HG02759 (cell line): ENCODE results near the gene KHSRP.
"Not testable (repeated sequence)": the region's sequence is repeated elsewhere in the genome, so short reads cannot be mapped to it uniquely, and the experiment has no call there.

Experiments used
- ATAC-seq: cut with Tn5 transposase; IDR thresholded peaks from one replicate; pipeline ENCODE4 v1.9.1; 2021; ENCODE audit warnings: mild to moderate bottlenecking, moderate library complexity; ENCODE audit not compliant: unreplicated experiment

The KHSRP gene

GRCh38 chr19:6451583-6452222 is 27.1 kb upstream of the KHSRP start:
- ATAC-seq: no peak

GRCh38 chr19:6450166-6450565 is 25.6 kb upstream of the KHSRP start:
- no peak for ATAC-seq

DNA sequence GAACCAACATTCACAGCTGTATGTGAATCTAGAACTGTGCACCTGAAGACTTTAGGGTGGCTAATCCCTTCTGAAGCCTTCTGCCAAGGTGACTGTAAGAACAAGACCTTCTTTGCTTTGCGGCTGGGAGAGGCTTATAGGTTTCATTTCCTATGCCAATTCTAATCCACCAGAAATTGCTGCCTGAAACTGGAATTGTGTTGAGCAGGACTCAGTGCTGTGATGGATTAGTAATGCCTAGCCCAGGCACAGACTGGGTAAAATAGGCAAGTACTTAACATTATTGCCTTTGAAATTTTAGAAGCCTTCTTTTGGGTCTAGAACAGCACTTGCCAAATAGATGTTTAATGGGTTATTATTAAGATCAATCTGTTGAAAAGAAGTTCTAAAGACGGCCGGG is 23.4 kb upstream of the KHSRP start:
- no peak for ATAC-seq

- ATAC-seq: no peak
Observed at GRCh38 chr19:6446452-6446851, 21.8 kb upstream of the KHSRP start.

- ATAC-seq: no peak
Observed at GRCh38 chr19:6443986-6444385, 19.4 kb upstream of the KHSRP start.

- no peak for ATAC-seq
Observed at GRCh38 chr19:6442087-6442688, 17.6 kb upstream of the KHSRP start.

- no peak for ATAC-seq
Observed at GRCh38 chr19:6440905-6441304, 16.3 kb upstream of the KHSRP start.

DNA sequence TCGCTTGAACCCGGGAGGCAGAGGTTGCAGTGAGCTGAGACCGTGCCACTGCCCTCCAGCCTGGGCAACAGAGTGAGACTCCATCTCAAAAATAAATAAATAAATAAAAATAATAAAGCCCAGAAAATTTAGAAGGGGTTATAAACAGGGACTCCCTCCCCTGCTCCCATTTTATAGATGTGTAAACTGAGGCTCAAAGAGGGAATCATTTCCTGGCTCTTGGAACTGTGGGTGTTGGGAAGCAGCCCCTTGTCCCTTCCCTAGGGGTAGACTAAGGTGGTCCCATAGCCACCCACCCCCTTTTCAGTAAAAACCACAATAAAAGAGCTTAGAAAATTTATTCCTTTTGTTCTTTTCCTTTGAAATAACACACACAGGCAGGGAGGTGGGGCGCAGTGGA is 15.1 kb upstream of the KHSRP start:
- no peak for ATAC-seq

GRCh38 chr19:6433663-6434062 is 9.1 kb upstream of the KHSRP start, which contains the start of gene SLC25A41:
Gene SLC25A41, minus strand, starts transcription at chr19:6433763. Its CDS starts 70 bp downstream, at chr19:6433693.
- ATAC-seq: no peak

- no peak for ATAC-seq
Observed at GRCh38 chr19:6433165-6433564, 8.6 kb upstream of the KHSRP start.

GRCh38 chr19:6431891-6432290 is 7.3 kb upstream of the KHSRP start:
- no peak for ATAC-seq

- ATAC-seq: no peak
Observed at GRCh38 chr19:6429419-6430221, 5.0 kb upstream of the KHSRP start.

DNA sequence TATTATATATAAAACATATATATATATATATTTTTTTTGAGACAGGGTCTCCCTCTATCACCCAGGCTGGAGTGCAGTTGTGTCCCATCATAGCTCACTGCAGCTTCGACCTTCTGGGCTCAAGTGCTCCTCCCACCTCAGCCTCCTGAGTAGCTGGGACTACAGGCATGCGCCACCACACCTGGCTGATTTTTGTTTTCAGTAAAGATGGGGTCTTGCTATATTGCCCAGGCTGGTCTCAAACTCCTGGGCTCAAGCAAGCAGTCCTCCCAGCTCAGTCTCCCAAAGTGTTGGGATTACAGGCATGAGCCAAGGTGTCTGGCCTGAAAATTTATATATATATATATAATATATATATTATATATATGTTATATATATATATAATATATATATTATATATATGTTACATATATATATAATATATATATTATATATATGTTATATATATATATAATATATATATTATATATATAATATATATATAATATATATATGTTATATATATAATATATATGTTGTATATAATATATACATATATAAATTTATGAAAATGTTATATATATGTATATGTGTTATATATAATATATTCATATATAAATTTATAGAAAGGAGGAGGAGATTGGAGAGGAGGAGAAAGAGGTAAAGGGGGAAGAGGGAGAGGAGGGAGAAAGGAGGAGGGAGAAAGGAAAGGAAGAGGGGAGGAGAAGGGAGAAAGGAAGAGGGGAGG is 4.2 kb upstream of the KHSRP start:
- not testable (repeated sequence) for ATAC-seq

DNA sequence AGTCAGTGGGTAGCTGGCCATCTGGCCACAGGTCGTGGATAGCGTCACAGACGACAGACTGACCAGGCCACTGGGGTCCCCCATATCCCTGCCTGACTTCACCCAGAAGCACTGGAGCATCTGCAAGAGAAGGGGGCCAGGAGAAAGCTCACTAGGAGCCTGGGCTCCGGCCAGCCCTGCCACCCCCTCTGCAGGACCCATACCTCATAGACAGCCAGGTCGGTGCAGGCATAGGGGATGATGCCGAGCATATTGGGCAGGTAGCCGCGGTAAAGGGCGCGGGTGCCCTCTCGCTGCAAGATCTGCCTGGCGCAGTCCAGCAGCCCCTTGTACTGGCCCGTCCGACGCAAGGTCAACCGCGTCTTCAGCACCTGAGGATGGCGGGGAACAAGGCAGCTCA is 2.5 kb upstream of the KHSRP start:
- no peak for ATAC-seq

- ATAC-seq: no peak
Observed at GRCh38 chr19:6425732-6426620, 1.4 kb upstream of the KHSRP start.

DNA sequence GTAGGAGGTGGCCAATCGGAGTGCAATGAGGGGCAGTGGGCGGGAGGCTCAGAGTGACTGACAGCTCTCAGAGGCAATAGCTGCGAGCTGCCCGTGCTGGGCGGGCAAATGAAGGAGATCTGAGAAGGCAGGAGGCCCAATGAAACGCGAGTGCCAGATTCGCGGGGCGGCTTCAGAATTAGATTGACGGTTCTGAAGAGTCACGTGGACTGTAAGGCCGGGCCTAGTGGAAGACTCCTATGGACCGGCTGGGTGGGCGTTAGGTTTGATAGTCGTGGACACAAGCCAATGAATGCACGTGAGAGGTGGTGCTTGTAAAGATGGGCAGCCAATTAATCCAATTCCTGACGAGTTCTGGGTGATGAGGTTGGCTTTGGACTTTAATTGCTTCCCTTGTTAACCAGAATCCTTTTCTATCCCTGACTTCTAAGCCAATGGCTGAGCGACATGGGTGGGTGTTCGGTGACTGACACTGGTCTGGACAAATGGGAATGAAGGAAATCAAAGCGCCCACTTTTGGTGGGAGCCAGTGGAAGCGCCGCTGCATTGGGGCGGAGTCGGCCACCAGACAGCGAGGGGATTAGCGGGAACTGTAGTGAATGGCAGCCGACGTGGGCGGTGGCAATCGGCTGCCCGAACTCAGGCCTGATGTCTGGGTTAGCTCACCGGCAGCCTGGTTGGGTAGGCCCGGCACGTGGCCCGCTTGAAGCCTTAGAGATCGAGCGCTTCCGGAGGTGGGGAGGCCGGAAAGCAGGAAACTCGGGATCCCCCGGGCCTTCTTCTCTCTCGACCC is 524 bp upstream of the KHSRP start:
- peak; percentile 85 for ATAC-seq

DNA sequence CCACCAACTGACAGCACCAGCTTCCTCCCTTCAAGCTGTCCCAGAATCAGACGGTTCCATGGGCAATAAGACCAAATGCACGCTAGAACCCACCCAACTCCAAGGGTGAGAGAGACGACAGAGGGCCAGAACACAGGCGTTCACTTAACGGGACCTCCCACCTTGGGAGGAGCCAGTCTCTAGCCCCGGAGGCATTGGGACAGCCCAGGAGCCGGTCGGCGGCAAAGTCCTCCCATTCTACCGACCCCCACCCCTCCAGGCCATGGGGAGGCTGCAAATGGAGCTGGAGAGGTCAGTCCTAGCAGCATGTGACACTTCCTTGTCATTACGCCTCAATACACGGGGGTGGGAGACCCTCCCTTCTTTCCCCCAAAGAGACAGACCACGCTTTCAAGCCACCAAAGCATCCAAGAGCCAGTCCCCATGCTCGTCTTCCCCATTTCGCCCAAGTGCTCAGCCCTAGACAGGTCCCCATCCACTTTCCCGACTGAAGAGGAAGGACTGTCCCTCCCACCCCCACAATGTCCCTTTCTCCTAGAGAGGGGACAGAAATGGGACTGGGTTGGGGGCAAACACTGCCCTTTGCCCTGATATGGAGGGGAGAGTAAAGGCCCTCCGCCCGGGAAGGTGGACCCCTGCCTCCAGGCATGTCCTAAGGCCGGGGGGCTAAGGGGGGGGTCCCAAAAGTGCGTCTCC is 964 bp downstream of the KHSRP start:
- ATAC-seq: no peak

GRCh38 chr19:6421075-6422014 is 3.3 kb downstream of the KHSRP start:
- ATAC-seq: no peak
